HL-60/S4 (cell line): ENCODE measurements around the gene LYSMD3.

Source experiments
- in situ Hi-C: fragments of 300-500 bp; cut with MboI; formaldehyde crosslinking; loops from 2 replicates; pipeline ENCODE4 v1.14.3; 2022; ENCODE audit warnings: low sequenced_read_pairs

Gene LYSMD3

GRCh38 chr5:90548069-90548593, 18.7 kb upstream of the LYSMD3 start:
- in situ Hi-C loops: no loop called here

DNA sequence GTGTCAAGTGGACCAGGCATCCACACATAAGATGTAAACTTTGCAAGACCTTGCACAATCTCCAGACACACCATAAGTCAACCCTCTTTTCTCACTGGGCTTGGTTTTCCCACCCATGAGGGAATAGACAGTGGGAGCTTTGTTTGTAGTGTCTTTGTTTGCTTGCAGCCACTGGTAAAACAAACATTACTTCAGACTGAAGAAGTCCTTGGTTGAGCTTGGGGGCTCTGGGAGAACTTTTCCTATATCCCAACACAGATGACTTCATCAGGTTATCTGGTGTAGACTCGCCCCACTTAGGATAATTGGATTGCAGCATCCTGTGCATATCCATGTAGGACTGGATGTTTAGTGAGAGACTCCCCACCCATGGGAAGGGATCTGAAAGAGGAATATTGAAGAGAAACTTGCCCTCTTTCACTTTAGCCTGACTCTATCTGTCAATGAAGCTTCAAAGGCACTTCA, 17.7 kb upstream of the LYSMD3 start:
- in situ Hi-C loops: no loop called here

DNA sequence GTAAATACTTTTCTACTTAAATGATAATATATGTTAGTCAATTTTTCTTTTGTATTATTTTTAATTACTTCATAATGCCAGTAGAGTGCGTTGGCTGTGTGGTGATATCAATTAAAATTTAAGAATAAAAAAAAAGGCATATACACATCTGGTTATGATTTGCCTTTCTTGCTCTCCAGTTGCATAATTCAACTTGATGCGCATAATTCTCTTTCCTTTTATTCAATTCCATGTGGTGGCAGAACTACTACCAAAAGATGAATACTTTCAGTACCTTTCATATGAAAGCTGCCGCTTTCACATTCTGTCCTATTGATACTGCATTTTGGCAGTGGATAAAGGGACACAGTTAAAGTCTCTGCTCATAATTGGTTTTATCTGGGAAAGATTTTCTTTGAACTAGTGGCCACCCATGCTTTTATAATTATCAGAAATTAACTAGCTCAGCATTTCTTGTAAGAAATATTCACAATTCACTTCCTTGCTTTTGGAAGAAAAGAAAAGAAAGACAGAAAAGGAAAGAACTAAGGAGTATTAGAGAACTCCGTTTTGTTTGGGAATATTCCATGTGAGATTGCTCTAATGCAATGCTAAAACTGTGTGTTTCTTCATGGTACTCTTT, 16.9 kb upstream of the LYSMD3 start:
- in situ Hi-C loops: no loop called here

GRCh38 chr5:90545511-90545910, 16.1 kb upstream of the LYSMD3 start:
- in situ Hi-C loops: no loop called here

DNA sequence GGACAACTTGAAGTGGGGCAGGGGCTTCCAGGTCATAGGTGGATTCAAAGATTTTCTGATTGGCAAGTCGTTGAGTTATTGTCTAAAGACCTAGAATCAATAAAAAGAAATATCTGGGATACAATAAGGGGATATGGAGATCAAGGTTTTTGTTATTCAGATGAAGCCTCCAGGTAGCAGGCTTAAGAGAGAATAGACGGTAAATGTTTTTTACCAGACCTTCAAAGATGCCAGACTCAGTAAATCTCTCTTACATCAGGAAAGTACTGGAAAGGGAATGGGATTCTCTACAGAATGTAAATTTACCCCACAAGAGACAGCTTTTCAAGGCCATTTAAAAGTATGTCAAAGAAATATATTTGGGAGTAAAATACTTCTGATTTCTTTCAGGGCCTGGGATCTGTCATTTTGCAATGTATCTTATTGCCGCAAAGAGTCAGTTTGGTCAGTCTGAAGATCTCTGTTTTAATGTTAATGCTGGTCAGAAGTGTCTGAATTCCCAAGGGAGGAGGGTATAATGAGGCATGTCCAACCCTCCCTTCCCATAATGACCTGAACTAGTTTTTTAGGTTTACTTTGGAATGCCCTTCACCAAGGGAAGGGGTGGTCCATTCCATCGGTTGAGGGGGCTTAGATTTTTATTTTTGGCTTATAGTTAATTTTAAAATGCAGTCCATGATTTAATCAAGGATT, 13.6 kb upstream of the LYSMD3 start:
- in situ Hi-C loops: no loop called here

- in situ Hi-C loops: no loop called here
These were observed 5.5 kb upstream of the LYSMD3 start for GRCh38 chr5:90534922-90535321.

GRCh38 chr5:90533794-90534193, 4.4 kb upstream of the LYSMD3 start:
- in situ Hi-C loops: no loop called here

DNA sequence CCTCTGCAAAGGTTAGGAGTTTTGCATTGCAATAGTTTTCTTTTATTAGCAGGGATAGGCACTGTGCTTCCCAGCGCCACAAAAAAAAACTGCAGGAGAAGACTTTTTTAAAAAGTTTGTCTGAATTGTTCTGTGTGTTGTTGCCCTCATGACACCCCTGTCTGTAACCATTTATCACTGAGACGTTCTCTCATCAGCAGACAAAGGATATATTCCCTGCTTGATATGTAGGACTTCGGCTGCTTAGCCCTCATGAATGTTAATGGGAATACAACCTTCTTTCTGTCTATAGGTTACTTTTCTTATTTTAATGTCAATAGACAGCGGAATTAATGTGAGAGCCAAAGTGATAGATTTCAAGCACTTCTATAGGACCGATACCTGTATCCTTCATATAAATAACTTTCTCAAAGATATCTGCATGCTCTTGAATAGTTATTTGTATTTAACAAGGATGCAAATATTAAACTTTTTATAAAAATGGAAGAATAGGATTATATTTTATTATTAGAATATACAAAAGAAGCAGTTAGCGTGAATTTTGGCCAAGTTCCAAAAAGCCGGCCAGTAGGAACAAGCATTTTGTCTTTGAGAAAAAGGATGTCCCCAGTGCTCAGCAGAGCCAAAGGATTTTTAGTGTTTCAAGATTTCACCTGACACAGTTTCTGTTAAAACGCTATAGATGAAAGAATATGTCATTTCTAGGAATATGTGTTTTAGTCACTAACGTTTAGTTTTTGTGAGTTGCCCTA, 1.5 kb upstream of the LYSMD3 start:
- in situ Hi-C loops: no loop called here

DNA sequence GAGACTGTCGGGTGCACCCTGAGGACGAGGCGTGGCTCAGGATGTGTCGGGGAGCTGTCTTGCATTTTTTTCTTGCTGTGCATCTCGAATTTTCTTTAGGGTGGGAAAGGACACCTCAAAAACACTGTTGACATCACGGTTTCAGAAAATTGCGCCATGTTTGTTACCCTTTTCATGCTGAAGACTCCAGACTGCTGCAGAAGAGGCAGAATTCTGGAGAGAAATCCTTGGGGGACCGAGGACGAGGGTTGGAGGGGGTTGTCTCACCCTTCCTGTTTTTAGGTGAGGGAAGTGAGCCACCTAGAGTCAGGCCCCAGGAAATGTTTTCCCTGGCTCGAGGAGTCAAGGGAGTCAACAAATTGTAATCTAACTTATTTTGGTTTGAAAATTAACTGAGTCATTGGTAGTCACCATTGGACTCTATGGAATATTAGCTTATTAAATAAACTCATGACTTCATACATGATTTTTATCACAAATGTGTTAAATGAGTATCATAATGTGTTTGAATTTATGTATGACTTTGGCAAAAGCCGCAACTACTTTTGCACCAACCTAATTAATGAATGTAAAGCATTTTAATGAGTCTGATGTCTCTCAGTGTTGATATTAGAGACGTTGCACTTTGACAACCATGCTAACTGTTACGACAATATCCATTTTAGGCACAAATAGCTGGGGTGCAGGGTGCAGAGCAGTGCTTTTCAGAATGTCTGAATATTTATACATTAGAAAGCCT, 724 bp upstream of the LYSMD3 start:
- in situ Hi-C loops: no loop called here

- in situ Hi-C loops: no loop called here
These were observed 687 bp downstream of the LYSMD3 start for GRCh38 chr5:90528601-90529193.

GRCh38 chr5:90519081-90519480, 10.3 kb downstream of the LYSMD3 start:
- in situ Hi-C loops: no loop called here

DNA sequence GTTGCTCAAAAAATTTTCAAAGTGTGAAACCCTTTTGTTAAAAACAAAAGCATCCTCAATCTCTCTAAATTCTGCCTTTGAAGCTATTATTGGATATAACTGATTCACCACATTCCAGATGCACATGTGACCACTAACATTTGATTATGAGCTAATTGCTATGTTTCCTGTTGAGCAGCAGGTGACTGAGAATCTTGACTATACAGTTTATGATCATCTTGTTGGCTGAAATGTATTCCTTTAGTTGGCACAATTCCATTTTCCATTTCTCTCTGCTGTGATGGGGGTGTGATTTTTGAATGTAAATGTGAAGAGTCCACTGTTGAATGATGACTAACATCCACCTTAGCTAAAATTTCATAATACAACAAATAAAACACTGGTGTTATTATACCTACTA, 10.7 kb downstream of the LYSMD3 start:
- in situ Hi-C loops: no loop called here

DNA sequence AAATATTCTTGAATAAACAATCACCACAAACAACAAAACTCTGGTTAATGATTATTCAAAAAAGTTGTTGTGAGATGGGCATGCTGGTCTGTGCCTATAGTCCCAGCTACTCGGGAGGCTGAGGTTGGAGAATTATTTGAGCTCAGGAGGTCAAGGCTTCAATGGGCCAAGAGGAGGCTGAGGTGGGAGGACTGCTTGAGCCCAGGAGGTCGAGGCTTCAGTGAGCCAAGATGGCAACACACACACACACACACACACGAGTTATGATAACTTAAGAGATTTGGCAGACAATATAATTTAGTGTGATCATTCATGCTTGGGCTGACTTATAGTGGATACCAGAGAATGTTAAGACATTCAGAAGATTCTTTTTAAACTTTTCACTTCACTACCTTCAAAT, 14.9 kb downstream of the LYSMD3 start:
- in situ Hi-C loops: no loop called here

DNA sequence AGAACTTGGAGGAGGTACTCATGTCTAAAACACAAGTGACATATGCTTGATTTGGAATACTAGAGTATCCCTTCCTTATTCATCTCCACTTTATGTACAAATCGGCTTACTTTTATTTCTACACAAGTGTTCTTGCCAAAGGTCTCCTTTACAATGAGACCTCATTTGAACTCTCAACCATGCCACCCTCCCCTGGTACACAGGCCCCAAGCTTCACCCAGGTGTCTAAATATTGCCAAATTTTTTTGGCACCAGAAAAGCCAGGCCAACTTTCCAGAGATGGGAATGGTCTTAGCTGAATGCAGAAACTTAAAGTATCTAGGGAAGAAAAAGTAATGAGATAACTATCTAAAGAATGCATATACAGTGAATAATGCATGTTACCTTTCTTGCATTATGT, 18.9 kb downstream of the LYSMD3 start:
- in situ Hi-C loops: no loop called here

DNA sequence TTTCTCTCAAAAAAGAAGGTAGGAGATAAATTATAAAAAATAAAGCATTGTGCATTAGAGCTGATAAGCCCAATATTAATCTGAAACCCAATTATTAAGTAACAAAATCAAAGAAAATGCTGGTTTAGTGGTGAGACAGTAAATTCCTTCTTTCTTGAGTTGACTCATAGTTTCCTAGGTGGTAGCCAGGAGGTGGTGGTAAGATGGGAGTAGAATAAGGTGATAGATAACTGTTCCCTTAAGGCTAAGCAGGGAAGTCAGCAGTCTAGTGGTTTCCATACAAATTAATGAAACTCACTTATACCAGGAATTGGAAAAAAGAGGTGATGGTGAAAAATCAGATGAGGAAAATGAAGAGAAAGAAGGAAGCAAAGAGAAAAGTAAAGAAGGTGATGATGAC, 23.2 kb downstream of the LYSMD3 start:
- in situ Hi-C loops: no loop called here

DNA sequence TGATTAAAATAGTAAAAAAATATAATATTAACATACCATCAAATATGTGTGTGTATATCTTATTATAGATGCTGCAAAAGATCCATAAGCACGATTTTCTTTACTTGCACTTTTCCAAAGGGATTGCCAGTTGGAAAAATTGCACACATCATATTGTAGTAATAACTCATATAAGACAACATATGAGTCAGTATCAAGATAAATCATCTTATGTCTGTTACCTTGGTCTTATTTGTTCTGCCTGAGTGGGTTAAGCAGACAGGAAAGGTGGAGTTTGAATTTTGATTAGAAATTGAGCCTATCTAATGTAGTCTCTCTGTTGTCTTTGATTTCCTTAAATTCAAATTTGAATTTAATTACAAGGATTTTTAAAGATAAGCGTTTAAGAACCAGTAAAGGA, 24.6 kb downstream of the LYSMD3 start:
- in situ Hi-C loops: no loop called here

- in situ Hi-C loops: no loop called here
These were observed 25.8 kb downstream of the LYSMD3 start for GRCh38 chr5:90503596-90503995.

DNA sequence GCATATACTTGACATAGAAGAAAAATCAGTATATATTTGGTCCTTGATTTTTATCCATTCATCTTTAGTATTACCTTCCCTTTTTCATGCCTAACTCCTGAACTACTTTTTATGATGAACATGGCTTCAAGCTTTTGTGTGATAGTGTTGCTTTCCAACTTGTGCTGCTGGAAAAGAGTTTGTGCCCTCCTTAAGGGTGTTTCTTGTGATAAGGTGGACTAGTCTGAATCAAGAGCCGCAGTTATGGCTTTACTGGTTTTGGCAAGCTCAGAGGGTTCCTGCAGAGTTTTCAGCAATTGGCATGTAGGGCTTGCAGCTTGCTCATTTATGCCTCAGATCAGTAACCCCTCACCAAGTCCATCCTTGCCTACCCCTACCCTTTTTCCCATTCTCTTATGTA, 34.2 kb downstream of the LYSMD3 start:
- in situ Hi-C loops: no loop called here

- in situ Hi-C loops: no loop called here
These were observed 35.3 kb downstream of the LYSMD3 start for GRCh38 chr5:90494043-90494442.

GRCh38 chr5:90488791-90489190, 40.6 kb downstream of the LYSMD3 start:
- in situ Hi-C loops: no loop called here

- in situ Hi-C loops: no loop called here
These were observed 44.8 kb downstream of the LYSMD3 start for GRCh38 chr5:90484540-90484939.
